ENCODE results near the gene NAA50. TPM values are rescaled to one million over a fixed set of nuclear protein-coding genes. Genes with fewer than 3 reads are reported as not detected.

The NAA50 gene
- total and polyA plus RNA-seq, 4 experiments from 2014 or later = 65.1 to 77.7 (median 73.7) TPM

GRCh38 chr3:113743006-113743630 lies 2.9 kb downstream of the NAA50 start:
- H3K4me3 Mint-ChIP-seq = peak overlapping the region; percentile 57 to 99 (median 97)
- no peak for DNase-seq
- POLR2A ChIA-PET (ENCODE audit: partially characterized antibody) = interaction anchor here (0.5 to 5.9 kb wide), 3 partner anchors 20 to 61 kb away, joined by 3 to 87 read pairs (median 3); partner anchors contain the start of gene USF3
- H3K9me3 Mint-ChIP-seq = peaks cover 0 to 4% (median 0%) of the 10 kb centered on the region in 8 donors
- Histone ChIP-seq H3K4me1 (ENCODE audit: insufficient read depth, low read length) (peaks cover 67% of the 10 kb centered on the region), H3K4me3 (ENCODE audit: low read length in 2 of 2) (no peak overlapping the region), H3K27ac (ENCODE audit: low read depth, low read length) (peak overlapping the region; percentile 21), H3K36me3 (ENCODE audit: insufficient read depth, low read length) (no peaks in the 10 kb centered on the region), H3K9me3 (ENCODE audit: control insufficient read depth in 1 of 2, low read length in 2 of 2) (no peaks in the 10 kb centered on the region), H3K27me3 (ENCODE audit: insufficient read depth, low read length) (no peaks in the 10 kb centered on the region)
- intact Hi-C loops (cut with micrococcal nuclease) = loop anchor here (10.0 kb wide), 3 partner anchors 138 to 552 kb away; partner anchors contain the start of gene TIGIT
- CTCF ChIA-PET (ENCODE audit: partially characterized antibody) = interaction anchor here (1.0 to 5.8 kb wide), 4 partner anchors 47 to 250 kb away, joined by 3 to 49 read pairs (median 24); partner anchors contain the start of genes GRAMD1C and USF3
- H3K27me3 Mint-ChIP-seq = no peaks in the 10 kb centered on the region
- peak overlapping the region in 6 of 7 donors; percentile 19 to 100 (median 86) for H3K27ac Mint-ChIP-seq
- peaks cover 0 to 17% of the 10 kb centered on the region in 2 donors for H3K36me3 Mint-ChIP-seq
- H3K4me1 Mint-ChIP-seq = peaks cover 44 to 83% (median 57%) of the 10 kb centered on the region in 4 donors

DNA sequence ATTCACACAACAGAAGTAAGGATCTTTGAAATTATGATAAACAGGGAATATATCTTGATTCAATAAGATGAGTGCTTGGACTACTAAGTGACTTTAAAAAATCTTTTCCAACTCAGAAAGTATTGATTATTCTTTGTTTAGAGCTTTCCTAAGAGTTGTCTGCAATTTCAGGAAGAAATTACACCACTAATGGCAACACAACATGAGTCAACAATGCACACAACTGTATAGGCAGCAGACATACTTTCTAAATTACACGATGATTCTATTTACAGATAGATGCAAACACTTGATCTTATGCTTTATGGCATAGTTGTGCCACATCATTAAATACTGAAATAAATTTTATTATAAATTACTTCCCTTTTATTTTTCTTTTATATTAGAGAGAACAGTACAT lies 4.4 kb downstream of the NAA50 start:
- no peak for DNase-seq

DNA sequence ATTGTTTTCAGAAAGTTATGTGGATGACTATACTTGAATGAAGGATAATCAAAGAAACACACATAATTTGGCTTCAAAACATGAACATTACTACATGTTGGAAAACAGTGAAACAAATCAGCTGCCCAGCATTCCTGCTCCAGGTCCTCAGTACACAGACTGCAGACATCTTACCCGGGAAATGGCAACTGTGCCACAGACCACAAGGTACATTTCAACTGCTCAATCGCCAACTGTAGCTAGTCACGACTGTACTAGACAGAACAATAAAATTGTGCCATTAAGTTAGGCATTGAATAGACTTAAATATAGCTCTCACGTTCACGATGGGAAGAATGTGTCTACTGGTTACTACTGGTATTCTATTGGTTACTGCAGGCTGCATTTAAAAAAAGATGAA lies 5.0 kb downstream of the NAA50 start:
- H3K4me3 Mint-ChIP-seq = peak overlapping the region in 4 of 8 donors; percentile 3 to 61 (median 12)
- ChIA-PET POLR2A (ENCODE audit: partially characterized antibody) (interaction anchor here (1.3 kb wide), 1 partner anchor 9 kb away, joined by 3 read pairs; no protein-coding TSS in a partner anchor), CTCF (ENCODE audit: partially characterized antibody) (interaction anchor here (0.9 to 2.0 kb wide), 3 partner anchors 19 to 172 kb away, joined by 3 to 8 read pairs (median 3); no protein-coding TSS in a partner anchor)
- H3K4me1 Mint-ChIP-seq = peaks cover 43 to 81% (median 59%) of the 10 kb centered on the region in 4 donors
- H3K9me3 Mint-ChIP-seq = no peaks in the 10 kb centered on the region
- no peaks in the 10 kb centered on the region for H3K36me3 ChIP-seq (ENCODE audit: insufficient read depth, low read length)
- no peaks in the 10 kb centered on the region for H3K27me3 Mint-ChIP-seq
- H3K36me3 Mint-ChIP-seq = peaks cover 0 to 11% of the 10 kb centered on the region in 2 donors
- intact Hi-C loops (cut with micrococcal nuclease) = loop anchor here (10.0 kb wide), 3 partner anchors 136 to 554 kb away; partner anchors contain the start of gene TIGIT
- no peaks in the 10 kb centered on the region for H3K9me3 ChIP-seq (ENCODE audit: control insufficient read depth in 1 of 2, low read length in 2 of 2)
- no peak overlapping the region for H3K27ac ChIP-seq (ENCODE audit: low read depth, low read length)
- no peak overlapping the region for H3K4me3 ChIP-seq (ENCODE audit: low read length in 2 of 2)
- peaks cover 63% of the 10 kb centered on the region for H3K4me1 ChIP-seq (ENCODE audit: insufficient read depth, low read length)
- peak overlapping the region; percentile 1 to 100 (median 68) for H3K27ac Mint-ChIP-seq
- no peaks in the 10 kb centered on the region for H3K27me3 ChIP-seq (ENCODE audit: insufficient read depth, low read length)
- DNase-seq = peak in 1 of 5 donors; percentile 37

More for the DNA sequence above, 4.4 kb downstream of the NAA50 start:
- Histone ChIP-seq H3K4me3 (ENCODE audit: low read length in 2 of 2) (no peak overlapping the region), H3K4me1 (ENCODE audit: insufficient read depth, low read length) (peaks cover 61% of the 10 kb centered on the region), H3K9me3 (ENCODE audit: control insufficient read depth in 1 of 2, low read length in 2 of 2) (no peaks in the 10 kb centered on the region), H3K27me3 (ENCODE audit: insufficient read depth, low read length) (no peaks in the 10 kb centered on the region), H3K27ac (ENCODE audit: low read depth, low read length) (no peak overlapping the region), H3K36me3 (ENCODE audit: insufficient read depth, low read length) (no peaks in the 10 kb centered on the region)
- Mint-ChIP-seq H3K9me3 (peaks cover 0 to 4% (median 0%) of the 10 kb centered on the region in 8 donors), H3K4me3 (peak overlapping the region in 6 of 8 donors; percentile 3 to 61 (median 46)), H3K27me3 (no peaks in the 10 kb centered on the region), H3K4me1 (peaks cover 39 to 81% (median 54%) of the 10 kb centered on the region in 4 donors), H3K27ac (peak overlapping the region in 6 of 7 donors; percentile 36 to 100 (median 74)), H3K36me3 (peaks cover 0 to 15% of the 10 kb centered on the region in 2 donors)
- intact Hi-C loops (cut with micrococcal nuclease) = loop anchor here (10.0 kb wide), 3 partner anchors 137 to 553 kb away; partner anchors contain the start of gene TIGIT
- ChIA-PET CTCF (ENCODE audit: partially characterized antibody) (interaction anchor here (1.1 to 5.8 kb wide), 2 partner anchors 95 to 248 kb away, joined by 3 to 42 read pairs; no protein-coding TSS in a partner anchor), POLR2A (ENCODE audit: partially characterized antibody) (interaction anchor here (1.3 kb wide), 1 partner anchor 9 kb away, joined by 3 read pairs; no protein-coding TSS in a partner anchor)

GRCh38 chr3:113736548-113737089 lies 9.4 kb downstream of the NAA50 start:
- POLR2A ChIA-PET (ENCODE audit: partially characterized antibody) = interaction anchor here (0.6 to 2.1 kb wide), 5 partner anchors 9 to 557 kb away, joined by 3 to 21 read pairs (median 4); partner anchors contain the start of genes ATP6V1A, NAA50 and USF3
- CTCF ChIA-PET (ENCODE audit: partially characterized antibody) = interaction anchor here (0.6 to 5.9 kb wide), 30 partner anchors 9 to 682 kb away, joined by 3 to 100 read pairs (median 4); partner anchors contain the start of genes ATP6V1A, GRAMD1C and NAA50
- Mint-ChIP-seq H3K4me3 (peak overlapping the region in 1 of 8 donors; percentile 15), H3K9me3 (no peaks in the 10 kb centered on the region), H3K4me1 (peaks cover 35 to 61% (median 42%) of the 10 kb centered on the region in 4 donors), H3K27ac (peak overlapping the region; percentile 48 to 88 (median 77)), H3K36me3 (peaks cover 0 to 5% of the 10 kb centered on the region in 2 donors), H3K27me3 (no peaks in the 10 kb centered on the region)
- peak; percentile 47 to 72 (median 71) for DNase-seq
- Histone ChIP-seq H3K9me3 (ENCODE audit: control insufficient read depth in 1 of 2, low read length in 2 of 2) (no peaks in the 10 kb centered on the region), H3K4me3 (ENCODE audit: low read length in 2 of 2) (no peak overlapping the region), H3K4me1 (ENCODE audit: insufficient read depth, low read length) (peaks cover 32% of the 10 kb centered on the region), H3K36me3 (ENCODE audit: insufficient read depth, low read length) (no peaks in the 10 kb centered on the region), H3K27ac (ENCODE audit: low read depth, low read length) (peak overlapping the region; percentile 32), H3K27me3 (ENCODE audit: insufficient read depth, low read length) (no peaks in the 10 kb centered on the region)
- intact Hi-C loops (cut with micrococcal nuclease) = loop anchor here (1.0 to 2.0 kb wide), 7 partner anchors 9 to 682 kb away; partner anchors contain the start of genes CCDC191, GRAMD1C and QTRT2

GRCh38 chr3:113731694-113732093 lies 14.4 kb downstream of the NAA50 start:
- intact Hi-C loops (cut with micrococcal nuclease) = no loop called here
- H3K27ac Mint-ChIP-seq = no peak overlapping the region

DNA sequence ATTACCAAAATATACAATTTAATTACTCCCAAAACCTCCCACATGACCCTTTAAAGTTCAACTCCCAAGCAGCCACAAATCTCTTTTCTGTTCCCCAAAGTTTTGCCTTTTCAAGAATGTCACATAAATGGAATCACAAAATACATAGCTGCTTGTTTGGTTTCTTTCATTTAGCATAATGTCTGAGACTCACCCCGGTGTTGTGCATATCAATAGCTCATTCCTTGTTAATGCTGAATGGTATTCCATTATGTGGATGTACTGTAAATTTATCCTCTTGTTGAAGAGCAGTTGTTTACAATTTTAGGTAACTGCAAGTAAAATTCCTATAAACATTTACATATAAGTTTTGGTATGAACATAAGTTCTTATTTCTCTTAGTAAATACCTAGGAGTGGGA lies 15.5 kb downstream of the NAA50 start:
- intact Hi-C loops (cut with micrococcal nuclease) = no loop called here
- no peaks in the 10 kb centered on the region for H3K36me3 ChIP-seq (ENCODE audit: insufficient read depth, low read length)
- Mint-ChIP-seq H3K4me1 (peaks cover 23 to 35% (median 29%) of the 10 kb centered on the region in 4 donors), H3K27ac (no peak overlapping the region), H3K27me3 (no peaks in the 10 kb centered on the region), H3K9me3 (no peaks in the 10 kb centered on the region), H3K4me3 (no peak overlapping the region), H3K36me3 (peaks cover 12 to 19% of the 10 kb centered on the region in 2 donors)
- POLR2A ChIA-PET (ENCODE audit: partially characterized antibody) = no interaction called here
- H3K4me1 ChIP-seq (ENCODE audit: insufficient read depth, low read length) = no peaks in the 10 kb centered on the region
- no peak for DNase-seq
- H3K27ac ChIP-seq (ENCODE audit: low read depth, low read length) = no peak overlapping the region
- CTCF ChIA-PET (ENCODE audit: partially characterized antibody) = interaction anchor here (1.7 kb wide), 1 partner anchor 234 kb away, joined by 5 read pairs; no protein-coding TSS in a partner anchor
- H3K9me3 ChIP-seq (ENCODE audit: control insufficient read depth in 1 of 2, low read length in 2 of 2) = no peaks in the 10 kb centered on the region
- H3K4me3 ChIP-seq (ENCODE audit: low read length in 2 of 2) = no peak overlapping the region
- H3K27me3 ChIP-seq (ENCODE audit: insufficient read depth, low read length) = no peaks in the 10 kb centered on the region

More at GRCh38 chr3:113731694-113732093, 14.4 kb downstream of the NAA50 start:
- Mint-ChIP-seq H3K4me3 (no peak overlapping the region), H3K4me1 (peaks cover 23 to 35% (median 31%) of the 10 kb centered on the region in 4 donors), H3K36me3 (peaks cover 12 to 15% of the 10 kb centered on the region in 2 donors), H3K9me3 (no peaks in the 10 kb centered on the region), H3K27me3 (no peaks in the 10 kb centered on the region)
- H3K4me3 ChIP-seq (ENCODE audit: low read length in 2 of 2) = no peak overlapping the region
- H3K27me3 ChIP-seq (ENCODE audit: insufficient read depth, low read length) = no peaks in the 10 kb centered on the region
- H3K4me1 ChIP-seq (ENCODE audit: insufficient read depth, low read length) = peaks cover 3% of the 10 kb centered on the region
- DNase-seq = peak in 1 of 5 donors; percentile 13
- no peak overlapping the region for H3K27ac ChIP-seq (ENCODE audit: low read depth, low read length)
- POLR2A ChIA-PET (ENCODE audit: partially characterized antibody) = interaction anchor here (1.4 kb wide), 1 partner anchor 9 kb away, joined by 3 read pairs; no protein-coding TSS in a partner anchor
- no peaks in the 10 kb centered on the region for H3K9me3 ChIP-seq (ENCODE audit: control insufficient read depth in 1 of 2, low read length in 2 of 2)
- H3K36me3 ChIP-seq (ENCODE audit: insufficient read depth, low read length) = no peaks in the 10 kb centered on the region
- CTCF ChIA-PET (ENCODE audit: partially characterized antibody) = interaction anchor here (5.4 to 5.9 kb wide), 2 partner anchors 15 to 182 kb away, joined by 40 to 100 read pairs; partner anchors contain the start of genes ATP6V1A and NAA50

Measured in CD4-positive, alpha-beta memory T cell (primary cell).